Naive thymus-derived CD8-positive, alpha-beta T cell (primary cell): Measurements from ENCODE around the gene ZNF226. TPM values are rescaled to one million over a fixed set of nuclear protein-coding genes. Genes with fewer than 3 reads are reported as not detected.
"Not testable (repeated sequence)": the region's sequence is repeated elsewhere in the genome, so short reads cannot be mapped to it uniquely, and the experiment has no call there.

Experiments used
- ATAC-seq, 2 donors: fragments of 150-1000 bp; cut with Tn5 transposase in 1 of 2; sonication (Bioruptor Pico), chemical (Tn5 transposase) in 1 of 2; 1 replicate in 1 of 2; 2 replicates in 1 of 2; pipeline ENCODE4 v1.10.0; 2021; ENCODE audit warnings: mild to moderate bottlenecking in 2 of 2, moderate library complexity in 2 of 2
- POLR2A ChIA-PET: fragments of 350-600 bp; sonication (Branson Sonifier 250); formaldehyde crosslinking; loops from one replicate; lab custom pipeline; 2021; ENCODE audit warnings: antibody characterized with exemption; lab: Charles Lee
- DNase-seq, 10 donors: peaks; one replicate each; pipeline versions ENCODE4 v3.0.0 to v3.0.0-alpha.2; 2020 to 2022
- H3K27ac Mint-ChIP-seq, 10 donors: one replicate each; pipeline ENCODE4 v1.8.0; 2020 to 2022; ENCODE audit warnings: mild to moderate bottlenecking in 10 of 10, mixed read lengths in 10 of 10, moderate library complexity in 4 of 10, inconsistent platforms in 1 of 10
- H3K27me3 Mint-ChIP-seq, 5 donors: one replicate each; pipeline ENCODE4 v1.8.0; 2021 to 2022; ENCODE audit warnings: mixed read lengths in 5 of 5
- H3K36me3 Mint-ChIP-seq, 3 donors: one replicate each; pipeline ENCODE4 v1.8.0; 2020 to 2022; ENCODE audit warnings: mixed read lengths in 3 of 3, mild to moderate bottlenecking in 2 of 3, inconsistent platforms in 1 of 3
- H3K4me1 Mint-ChIP-seq, 4 donors: one replicate each; pipeline ENCODE4 v1.8.0; 2021 to 2022; ENCODE audit warnings: mixed read lengths in 4 of 4
- H3K4me3 Mint-ChIP-seq, 10 donors: one replicate each; pipeline ENCODE4 v1.8.0; 2020 to 2022; ENCODE audit warnings: mild to moderate bottlenecking in 10 of 10, mixed read lengths in 10 of 10, moderate library complexity in 6 of 10, inconsistent platforms in 1 of 10
- H3K9me3 Mint-ChIP-seq, 9 donors: one replicate each; pipeline ENCODE4 v1.8.0; 2020 to 2022; ENCODE audit warnings: mixed read lengths in 9 of 9, mild to moderate bottlenecking in 3 of 9, inconsistent platforms in 1 of 9, moderate library complexity in 1 of 9
- polyA plus RNA-seq, 3 donors: library from polyadenylated mRNA; unstranded; fragments of 300-500 nt; fragmentation: Illumina TruSeq; gene quantifications; one replicate each; pipeline ENCODE4 v1.2.3, GENCODE V29; 2021
- total RNA-seq, 8 experiments: library from RNA in 2 of 8; stranded (reverse) in 2 of 8; gene quantifications; one replicate each; pipeline ENCODE4 v1.2.3 and lab custom pipeline; 2021 to 2026

ZNF226 gene
- total and polyA plus RNA-seq, 5 experiments from 2014 or later = 19.7 to 56.8 (median 23.7) TPM

DNA sequence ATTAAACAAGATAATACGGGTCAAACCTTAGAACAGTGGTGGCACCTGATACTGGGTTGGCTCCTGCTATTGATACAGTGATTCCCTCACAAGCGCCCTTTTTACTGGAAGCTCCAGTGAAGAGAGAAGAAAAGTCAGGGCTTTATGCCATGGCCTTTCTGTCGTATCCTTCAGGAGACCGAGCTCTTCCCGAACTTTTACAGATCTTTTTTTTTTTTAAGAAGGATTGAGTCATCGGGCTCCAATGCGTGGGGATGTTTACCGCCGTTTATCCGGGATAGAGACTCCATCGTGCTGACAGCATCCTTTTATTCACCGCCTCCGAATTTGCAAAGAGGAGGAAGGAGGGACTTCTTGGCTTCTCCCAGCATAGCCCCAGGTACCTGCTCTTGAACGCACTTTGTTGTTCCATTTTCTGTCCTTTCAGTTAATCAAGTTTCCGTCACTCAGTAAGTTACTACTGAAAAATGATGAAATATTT is 48.0 kb downstream of the ZNF226 start:
- POLR2A ChIA-PET = interaction anchor here (0.7 to 1.9 kb wide), 7 partner anchors 48 to 298 kb away, joined by 3 to 23 read pairs (median 3); partner anchors contain the start of genes ZNF180 and ZNF226
- Mint-ChIP-seq H3K27me3 (no peaks in the 10 kb centered on the region), H3K4me1 (peaks cover 9 to 39% (median 28%) of the 10 kb centered on the region in 4 donors), H3K4me3 (peak overlapping the region; percentile 92 to 100 (median 96)), H3K36me3 (peaks cover 12 to 37% (median 34%) of the 10 kb centered on the region in 3 donors), H3K9me3 (peaks cover 0 to 23% (median 4%) of the 10 kb centered on the region in 9 donors), H3K27ac (peak overlapping the region; percentile 90 to 99 (median 96))
- ATAC-seq (no peak), DNase-seq (no peak)

DNA sequence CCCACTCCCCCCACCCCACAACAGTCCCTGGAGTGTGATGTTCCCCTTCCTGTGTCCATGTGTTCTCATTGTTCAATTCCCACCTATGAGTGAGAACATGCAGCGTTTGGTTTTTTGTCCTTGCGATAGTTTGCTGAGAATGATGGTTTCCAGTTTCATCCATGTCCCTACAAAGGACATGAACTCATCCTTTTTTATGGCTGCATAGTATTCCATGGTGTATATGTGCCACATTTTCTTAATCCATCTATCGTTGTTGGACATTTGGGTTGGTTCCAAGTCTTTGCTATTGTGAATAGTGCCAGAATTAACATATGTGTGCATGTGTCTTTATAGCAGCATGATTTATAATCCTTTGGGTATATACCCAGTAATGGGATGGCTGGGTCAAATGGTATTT is 55.0 kb downstream of the ZNF226 start:
- H3K4me3 Mint-ChIP-seq, POLR2A ChIA-PET, ATAC-seq, H3K27me3 Mint-ChIP-seq, DNase-seq, H3K27ac Mint-ChIP-seq: not testable (repeated sequence)
- peaks cover 0 to 61% (median 7%) of the 10 kb centered on the region in 9 donors for H3K9me3 Mint-ChIP-seq
- H3K4me1 Mint-ChIP-seq = peaks cover 6 to 27% (median 13%) of the 10 kb centered on the region in 4 donors
- H3K36me3 Mint-ChIP-seq = peaks cover 36 to 76% (median 75%) of the 10 kb centered on the region in 3 donors

DNA sequence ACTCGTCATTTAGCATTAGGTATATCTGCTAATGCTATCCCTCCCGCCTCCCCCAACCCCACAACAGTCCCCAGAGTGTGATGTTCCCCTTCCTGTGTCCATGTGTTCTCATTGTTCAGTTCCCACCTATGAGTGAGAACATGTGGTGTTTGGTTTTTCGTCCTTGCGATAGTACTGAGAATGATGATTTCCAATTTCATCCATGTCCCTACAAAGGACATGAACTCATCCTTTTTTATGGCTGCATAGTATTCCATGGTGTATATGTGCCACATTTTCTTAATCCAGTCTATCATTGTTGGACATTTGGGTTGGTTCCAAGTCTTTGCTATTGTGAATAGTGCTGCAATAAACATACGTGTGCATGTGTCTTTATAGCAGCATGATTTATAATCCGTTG is 55.9 kb downstream of the ZNF226 start:
- POLR2A ChIA-PET, ATAC-seq, H3K4me3 Mint-ChIP-seq, H3K27me3 Mint-ChIP-seq, DNase-seq, H3K27ac Mint-ChIP-seq: not testable (repeated sequence)
- Mint-ChIP-seq H3K36me3 (peaks cover 41 to 76% (median 76%) of the 10 kb centered on the region in 3 donors), H3K4me1 (peaks cover 4 to 22% (median 10%) of the 10 kb centered on the region in 4 donors), H3K9me3 (peaks cover 0 to 62% (median 7%) of the 10 kb centered on the region in 9 donors)

DNA sequence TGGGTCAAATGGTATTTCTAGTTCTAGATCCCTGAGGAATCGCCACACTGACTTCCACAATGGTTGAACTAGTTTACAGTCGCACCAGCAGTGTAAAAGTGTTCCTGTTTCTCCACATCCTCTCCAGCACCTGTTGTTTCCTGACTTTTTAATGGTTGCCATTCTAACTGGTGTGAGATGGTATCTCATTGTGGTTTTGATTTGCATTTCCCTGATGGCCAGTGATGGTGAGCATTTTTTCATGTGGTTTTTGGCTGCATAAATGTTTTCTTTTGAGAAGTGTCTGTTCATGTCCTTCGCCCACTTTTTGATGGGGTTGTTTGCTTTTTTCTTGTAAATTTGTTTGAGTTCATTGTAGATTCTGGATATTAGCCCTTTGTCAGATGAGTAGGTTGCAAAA is 56.4 kb downstream of the ZNF226 start:
- H3K27ac Mint-ChIP-seq, DNase-seq, ATAC-seq, H3K27me3 Mint-ChIP-seq, POLR2A ChIA-PET, H3K4me3 Mint-ChIP-seq: not testable (repeated sequence)
- H3K9me3 Mint-ChIP-seq = peaks cover 0 to 63% (median 7%) of the 10 kb centered on the region in 9 donors
- H3K4me1 Mint-ChIP-seq = peaks cover 4 to 19% (median 8%) of the 10 kb centered on the region in 4 donors
- peaks cover 41 to 76% (median 76%) of the 10 kb centered on the region in 3 donors for H3K36me3 Mint-ChIP-seq

Other genes with a start within 250 kb of the ZNF226 start
- 10 to 100 TPM; 23.2 to 27.9 TPM for gene ZNF45, start 229.8 kb upstream of the ZNF226 start, total RNA-seq
- gene ZNF45, start 229.8 kb upstream of the ZNF226 start, polyA plus RNA-seq = 10 to 100 TPM in 2 of 3 donors, 1 to 10 TPM in 1; 6.3 to 16.6 (median 11.1) TPM
- gene ZNF221, start 213.9 kb upstream of the ZNF226 start, total RNA-seq = 1 to 10 TPM; 4.5 to 5.6 TPM
- gene ZNF221, start 213.9 kb upstream of the ZNF226 start, polyA plus RNA-seq = 1 to 10 TPM in 1 of 3 donors, not detected in 2; 1.6 TPM
- 10 to 100 TPM; 13.2 to 13.7 TPM for gene ZNF155, start 180.9 kb upstream of the ZNF226 start, total RNA-seq
- 1 to 10 TPM in 2 of 3 donors, under 1 TPM in 1; 0.58 to 2.3 (median 2.3) TPM for gene ZNF155, start 180.9 kb upstream of the ZNF226 start, polyA plus RNA-seq
- 10 to 100 TPM in 1 of 2 experiments, 1 to 10 TPM in 1; 9.9 to 12.0 TPM for gene ZNF230, start 162.1 kb upstream of the ZNF226 start, total RNA-seq
- gene ZNF230, start 162.1 kb upstream of the ZNF226 start, polyA plus RNA-seq = 1 to 10 TPM; 1.9 to 2.5 (median 2.1) TPM
- gene ZNF222, start 139.7 kb upstream of the ZNF226 start, total RNA-seq = 1 to 10 TPM; 7.8 to 9.2 TPM
- gene ZNF222, start 139.7 kb upstream of the ZNF226 start, polyA plus RNA-seq = 1 to 10 TPM in 2 of 3 donors, under 1 TPM in 1; 0.99 to 3.9 (median 1.9) TPM
- 1 to 10 TPM; 7.6 to 9.7 TPM for gene ZNF223, start 113.1 kb upstream of the ZNF226 start, total RNA-seq
- 1 to 10 TPM; 3.2 to 4.0 (median 3.5) TPM for gene ZNF223, start 113.1 kb upstream of the ZNF226 start, polyA plus RNA-seq
- gene ZNF284, start 92.9 kb upstream of the ZNF226 start, total RNA-seq = 1 to 10 TPM; 5.4 to 5.7 TPM
- gene ZNF284, start 92.9 kb upstream of the ZNF226 start, polyA plus RNA-seq = under 1 TPM; 0.56 to 0.82 (median 0.71) TPM
- 10 to 100 TPM; 82.4 to 86.3 TPM for gene ZNF224, start 70.7 kb upstream of the ZNF226 start, total RNA-seq
- 1 to 10 TPM; 6.9 to 9.0 (median 8.2) TPM for gene ZNF224, start 70.7 kb upstream of the ZNF226 start, polyA plus RNA-seq
- 10 to 100 TPM; 11.0 to 11.3 TPM for gene ZNF225, start 51.7 kb upstream of the ZNF226 start, total RNA-seq
- gene ZNF225, start 51.7 kb upstream of the ZNF226 start, polyA plus RNA-seq = 1 to 10 TPM; 1.0 to 3.3 (median 3.1) TPM
- gene ZNF234, start 23.5 kb upstream of the ZNF226 start, total RNA-seq = 10 to 100 TPM; 20.8 to 22.7 TPM
- gene ZNF234, start 23.5 kb upstream of the ZNF226 start, polyA plus RNA-seq = 1 to 10 TPM; 3.9 to 6.2 (median 4.8) TPM
- gene ZNF227, start 47.4 kb downstream of the ZNF226 start, total RNA-seq = 10 to 100 TPM; 57.0 to 57.4 TPM
- 10 to 100 TPM in 2 of 3 donors, 1 to 10 TPM in 1; 9.0 to 12.9 (median 11.2) TPM for gene ZNF227, start 47.4 kb downstream of the ZNF226 start, polyA plus RNA-seq
- gene ZNF233, start 94.8 kb downstream of the ZNF226 start, total RNA-seq = 1 to 10 TPM; 1.2 to 1.7 TPM
- gene ZNF233, start 94.8 kb downstream of the ZNF226 start, polyA plus RNA-seq = under 1 TPM in 2 of 3 donors, not detected in 1; 0.59 to 0.64 TPM
- gene ZNF235, start 139.9 kb downstream of the ZNF226 start, total RNA-seq = 10 to 100 TPM; 14.1 to 16.6 TPM
- gene ZNF235, start 139.9 kb downstream of the ZNF226 start, polyA plus RNA-seq = 1 to 10 TPM; 2.1 to 3.1 (median 2.7) TPM
- gene ZNF112, start 191.6 kb downstream of the ZNF226 start, total RNA-seq = 1 to 10 TPM; 1.0 to 1.2 TPM
- not detected for gene ZNF112, start 191.6 kb downstream of the ZNF226 start, polyA plus RNA-seq
- 10 to 100 TPM in 1 of 2 experiments, 1 to 10 TPM in 1; 8.7 to 10.0 TPM for gene ZNF285, start 236.5 kb downstream of the ZNF226 start, total RNA-seq
- gene ZNF285, start 236.5 kb downstream of the ZNF226 start, polyA plus RNA-seq = 1 to 10 TPM; 1.5 to 5.5 (median 3.2) TPM